ENCODE measurements around the gene PIGN. TPM values are rescaled to one million over a fixed set of nuclear protein-coding genes. Genes with fewer than 3 reads are reported as not detected.

The PIGN gene
- total and polyA plus RNA-seq, 2 donors (not counting 1 experiment from before 2014, with no cell fraction given) = 2.7 to 37.3 TPM

GRCh38 chr18:62164310-62164709 is 22.5 kb downstream of the PIGN start:
- Histone ChIP-seq H3K36me3 (replicated peaks in 1 of 2; ENCODE audit: control extremely low read depth in 1 of 2, control insufficient read depth in 1 of 2, extremely low read depth in 1 of 2, insufficient read depth in 2 of 2, low read length in 1 of 2) (peaks cover 3 to 4% of the 10 kb centered on the region in 2 experiments), H3K9me3 (ENCODE audit: control extremely low read depth in 1 of 3, control insufficient read depth in 2 of 3, insufficient read depth in 1 of 3, low read length in 2 of 3) (peaks cover 0 to 2% (median 0%) of the 10 kb centered on the region in 3 donors), H3K27ac (ENCODE audit: low read length in 2 of 2) (no peak overlapping the region), H3K4me2 (replicated peaks; ENCODE audit: low read depth, low read length, poor library complexity, severe bottlenecking) (no peak overlapping the region), H3K27me3 (replicated peaks in 1 of 4; ENCODE audit: control extremely low read depth in 1 of 4, control insufficient read depth in 3 of 4, insufficient read depth in 4 of 4, low read length in 3 of 4) (no peaks in the 10 kb centered on the region), H4K20me1 (ENCODE audit: control insufficient read depth, insufficient read depth, low read length, poor library complexity, severe bottlenecking) (peaks cover 8% of the 10 kb centered on the region), H3K9ac (ENCODE audit: low read length) (no peak overlapping the region), H3K4me1 (ENCODE audit: control insufficient read depth in 2 of 2, insufficient read depth in 2 of 2, low read length in 2 of 2) (no peaks in the 10 kb centered on the region), H3K79me2 (ENCODE audit: control insufficient read depth, insufficient read depth, low read length) (peaks cover 3% of the 10 kb centered on the region), H3K4me3 (ENCODE audit: control extremely low read depth in 1 of 5, extremely low read depth in 1 of 5, insufficient read depth in 1 of 5, low read depth in 2 of 5, low read length in 4 of 5) (no peak overlapping the region), H2AFZ (ENCODE audit: insufficient read depth, low read depth, low read length, poor library complexity, severe bottlenecking) (no peak overlapping the region)
- CTCF ChIA-PET = no interaction called here
- H3K4me1 Mint-ChIP-seq = peaks cover 4% of the 10 kb centered on the region
- H3K4me3 Mint-ChIP-seq = no peak overlapping the region
- intact Hi-C loops (cut with micrococcal nuclease) = no loop called here
- WGBS (ENCODE audit: insufficient coverage) = 92% methylated on average over 2 of the region's 7 CpGs
- H3K9me3 Mint-ChIP-seq (ENCODE audit: insufficient read depth) = peaks cover 2% of the 10 kb centered on the region
- no peak overlapping the region for H3K27ac Mint-ChIP-seq
- TF ChIP-seq EZH2 (IDR thresholded peaks at IDR 0.05; ENCODE audit: borderline replicate concordance, insufficient read depth, low read depth, low read length, poor library complexity, severe bottlenecking) (no peak), CTCF (IDR thresholded peaks at IDR 0.05) (no peak)
- POLR2A ChIA-PET = no interaction called here
- no peak for ATAC-seq (ENCODE audit: low read depth)
- no peak for DNase-seq
- H3K27me3 Mint-ChIP-seq = no peaks in the 10 kb centered on the region

- ATAC-seq (ENCODE audit: low read depth) (no peak), DNase-seq (no peak)
- Histone ChIP-seq H3K9ac (ENCODE audit: low read length) (no peak overlapping the region), H3K4me3 (ENCODE audit: control extremely low read depth in 1 of 5, extremely low read depth in 1 of 5, insufficient read depth in 1 of 5, low read depth in 2 of 5, low read length in 4 of 5) (no peak overlapping the region), H3K9me3 (ENCODE audit: control extremely low read depth in 1 of 3, control insufficient read depth in 2 of 3, insufficient read depth in 1 of 3, low read length in 2 of 3) (no peaks in the 10 kb centered on the region), H4K20me1 (ENCODE audit: control insufficient read depth, insufficient read depth, low read length, poor library complexity, severe bottlenecking) (no peaks in the 10 kb centered on the region), H3K4me2 (replicated peaks; ENCODE audit: low read depth, low read length, poor library complexity, severe bottlenecking) (no peak overlapping the region), H3K79me2 (ENCODE audit: control insufficient read depth, insufficient read depth, low read length) (no peaks in the 10 kb centered on the region), H3K36me3 (replicated peaks in 1 of 2; ENCODE audit: control extremely low read depth in 1 of 2, control insufficient read depth in 1 of 2, extremely low read depth in 1 of 2, insufficient read depth in 2 of 2, low read length in 1 of 2) (peaks cover 7 to 15% of the 10 kb centered on the region in 2 experiments), H3K27me3 (replicated peaks in 1 of 4; ENCODE audit: control extremely low read depth in 1 of 4, control insufficient read depth in 3 of 4, insufficient read depth in 4 of 4, low read length in 3 of 4) (no peaks in the 10 kb centered on the region), H2AFZ (ENCODE audit: insufficient read depth, low read depth, low read length, poor library complexity, severe bottlenecking) (no peak overlapping the region), H3K27ac (ENCODE audit: low read length in 2 of 2) (no peak overlapping the region), H3K4me1 (ENCODE audit: control insufficient read depth in 2 of 2, insufficient read depth in 2 of 2, low read length in 2 of 2) (no peaks in the 10 kb centered on the region)
- no peak for TF ChIP-seq CTCF (IDR thresholded peaks at IDR 0.05)
- no peak for TF ChIP-seq EZH2 (IDR thresholded peaks at IDR 0.05; ENCODE audit: borderline replicate concordance, insufficient read depth, low read depth, low read length, poor library complexity, severe bottlenecking)
- intact Hi-C loops (cut with micrococcal nuclease) = no loop called here
- no peaks in the 10 kb centered on the region for H3K4me1 Mint-ChIP-seq
- H3K9me3 Mint-ChIP-seq (ENCODE audit: insufficient read depth) = no peaks in the 10 kb centered on the region
- H3K27me3 Mint-ChIP-seq = no peaks in the 10 kb centered on the region
- WGBS (ENCODE audit: insufficient coverage) = 100% methylated on average over 1 of the region's 1 CpG
- H3K4me3 Mint-ChIP-seq = no peak overlapping the region
- no peak overlapping the region for H3K27ac Mint-ChIP-seq
- ChIA-PET POLR2A (no interaction called here), CTCF (no interaction called here)
These were observed 29.0 kb downstream of the PIGN start for GRCh38 chr18:62157843-62158242.

Data from B cell (primary cell).